Activated T-cell treated with anti-CD3 and anti-CD28 coated beads for 24 hours (primary cell): ENCODE data around the gene SLC28A1.
"Not testable (repeated sequence)": the region's sequence is repeated elsewhere in the genome, so short reads cannot be mapped to it uniquely, and the experiment has no call there.

Experiments used
- DNase-seq: peaks from one replicate; pipeline ENCODE4 v3.0.0-alpha.2; 2020; ENCODE audit warnings: low read depth

The SLC28A1 gene

DNA sequence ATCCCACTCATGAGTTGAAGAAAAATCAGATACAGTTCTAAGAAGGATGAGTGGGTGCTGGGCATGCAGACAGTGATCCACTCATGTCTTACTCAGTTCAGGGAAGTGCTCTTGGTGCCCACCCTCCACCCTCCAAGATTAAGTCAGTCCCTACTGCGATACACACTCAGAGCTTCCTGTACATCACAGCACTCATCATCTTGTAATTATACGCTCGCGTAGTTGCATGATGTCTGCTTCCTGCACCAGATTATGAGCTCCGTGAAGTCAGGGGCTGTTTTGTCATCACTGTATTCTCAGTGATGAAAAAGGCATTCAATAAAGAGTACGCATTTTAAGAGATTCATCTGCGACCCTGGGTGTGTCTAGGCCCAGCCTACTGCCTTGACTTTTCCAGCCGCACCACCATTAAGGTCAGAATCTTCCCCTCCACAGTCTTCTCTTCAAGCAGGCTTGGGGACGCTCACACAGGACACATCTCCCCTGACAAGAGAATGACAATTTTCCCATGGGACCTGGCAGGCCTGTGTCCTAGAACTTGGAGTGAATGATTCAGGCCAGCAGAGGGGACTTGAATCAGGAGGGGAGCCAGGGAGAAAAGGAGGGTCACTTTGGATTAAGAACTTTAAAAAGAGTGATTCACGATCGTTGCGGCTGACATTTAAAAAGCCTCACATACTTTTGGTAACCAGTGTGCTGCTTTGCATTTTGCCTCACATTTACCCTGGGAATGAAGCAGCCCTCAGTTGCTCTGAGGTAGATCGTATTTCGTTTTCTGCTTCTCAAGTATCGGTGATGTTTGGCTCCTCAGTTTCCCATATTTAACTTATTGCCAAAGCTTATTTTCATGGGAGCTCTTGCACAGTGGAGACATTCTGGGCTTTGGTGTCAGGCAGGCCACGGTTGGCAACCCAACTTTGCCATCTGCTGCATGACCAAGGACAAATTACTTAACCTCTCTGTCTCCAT, 89.3 kb downstream of the SLC28A1 start:
- no peak for DNase-seq

DNA sequence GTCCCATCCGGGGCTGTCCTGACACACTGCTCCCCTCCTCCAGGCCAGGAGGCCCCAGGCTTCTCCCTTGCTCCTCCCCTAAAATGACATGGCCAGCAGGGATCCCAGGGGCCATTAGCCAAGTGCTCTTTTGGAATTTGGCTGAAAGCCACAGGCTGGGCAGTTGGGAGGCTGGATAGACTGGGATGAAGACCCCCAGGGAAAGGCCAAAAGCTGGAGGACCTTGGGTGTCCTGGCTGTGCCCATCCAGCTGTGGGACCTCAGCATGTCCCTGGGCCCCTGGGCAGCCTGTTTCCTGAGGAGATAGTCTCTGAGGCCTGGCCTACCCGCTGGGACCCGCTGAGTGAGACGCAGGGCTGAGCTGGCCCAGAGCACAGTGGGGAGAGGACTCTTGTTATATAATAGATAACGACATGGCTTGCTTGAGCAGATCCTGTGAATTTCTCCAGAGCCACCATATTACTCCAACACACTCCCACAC, 91.4 kb downstream of the SLC28A1 start:
- DNase-seq, result no peak

- DNase-seq, result no peak
These were observed 92.4 kb downstream of the SLC28A1 start for GRCh38 chr15:84976746-84977345.

- DNase-seq, result no peak
These were observed 95.2 kb downstream of the SLC28A1 start for GRCh38 chr15:84979651-84980050.

- peak; percentile 79 for DNase-seq
These were observed 96.0 kb downstream of the SLC28A1 start for GRCh38 chr15:84980196-84981053.

- DNase-seq, result peak; percentile 96
These were observed 96.7 kb downstream of the SLC28A1 start for GRCh38 chr15:84981054-84981710.

DNA sequence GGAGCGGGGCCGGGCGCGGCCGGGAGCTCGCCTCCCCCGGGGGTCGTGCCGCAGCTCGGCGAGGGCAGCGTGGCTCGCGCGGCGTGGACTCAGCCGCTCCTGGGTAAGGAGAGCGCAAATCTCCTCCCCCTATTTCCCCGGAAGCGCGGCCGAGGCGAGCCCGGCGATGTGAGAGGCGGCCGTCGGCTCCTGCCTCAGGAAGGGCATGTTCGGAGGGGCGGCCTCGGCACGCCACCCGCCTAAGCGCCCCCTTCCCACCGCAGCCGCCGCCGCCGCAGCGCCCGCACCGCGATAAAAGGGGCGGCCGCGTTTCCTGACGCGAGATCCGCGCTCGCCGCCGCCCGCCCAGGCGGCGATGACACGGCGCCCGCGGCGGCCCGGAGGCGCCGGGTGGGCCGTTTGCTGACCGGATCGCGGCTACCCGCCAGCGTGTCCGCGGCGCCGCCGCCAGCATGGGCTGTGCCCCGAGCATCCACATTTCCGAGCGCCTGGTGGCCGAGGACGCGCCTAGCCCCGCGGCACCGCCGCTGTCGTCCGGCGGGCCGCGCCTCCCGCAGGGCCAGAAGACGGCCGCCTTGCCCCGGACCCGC, 97.3 kb downstream of the SLC28A1 start, which contains the start of gene PDE8A:
Gene PDE8A, plus strand, starts transcription at position 146 of the 590 bp plus-strand sequence. Its CDS starts 307 bp downstream, at position 453.
- DNase-seq, result no peak

- DNase-seq, result peak; percentile 35
These were observed 97.9 kb downstream of the SLC28A1 start for GRCh38 chr15:84982301-84982920.

- no peak for DNase-seq
These were observed 98.8 kb downstream of the SLC28A1 start for GRCh38 chr15:84983294-84983693.

DNA sequence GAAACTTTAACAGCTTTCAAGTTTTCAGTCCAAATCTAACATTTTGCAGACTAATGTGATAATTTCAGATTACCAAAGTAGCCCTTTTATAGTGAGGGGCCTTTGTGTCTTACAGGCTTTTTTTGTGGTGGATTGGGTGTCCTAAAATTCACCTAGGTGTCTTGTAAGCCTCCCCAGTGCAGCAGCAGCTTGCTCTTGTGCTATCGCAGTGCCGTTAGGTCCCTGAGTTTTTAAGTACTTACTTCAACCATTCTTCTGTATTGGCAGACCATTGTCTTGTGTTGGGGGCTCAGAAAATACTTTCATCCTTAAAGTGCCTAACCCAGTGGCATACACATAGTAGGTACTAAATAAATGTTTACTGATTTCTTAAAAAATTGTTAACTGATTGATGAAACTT, 99.2 kb downstream of the SLC28A1 start:
- DNase-seq, result no peak

DNA sequence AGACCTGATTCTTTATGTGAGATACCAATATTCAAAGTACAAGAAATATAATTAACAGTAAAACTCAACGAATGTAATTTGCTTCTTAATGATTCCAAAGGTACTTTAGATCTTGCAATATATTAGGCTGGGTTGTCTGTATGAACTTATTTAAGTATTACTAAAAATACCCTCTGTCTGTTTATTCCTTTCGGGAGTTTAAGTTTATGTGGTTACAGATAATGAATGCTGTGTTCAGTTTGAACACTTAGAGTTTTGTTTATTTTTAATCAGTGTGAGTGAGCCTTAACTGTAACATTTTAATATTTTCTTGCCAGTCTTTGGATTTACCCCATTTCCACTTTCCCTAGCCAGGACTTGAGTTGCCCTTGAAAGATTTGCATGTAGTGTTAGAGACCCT, 100.7 kb downstream of the SLC28A1 start:
- no peak for DNase-seq

- DNase-seq, result not testable (repeated sequence)
These were observed 102.9 kb downstream of the SLC28A1 start for GRCh38 chr15:84987351-84987750.

DNA sequence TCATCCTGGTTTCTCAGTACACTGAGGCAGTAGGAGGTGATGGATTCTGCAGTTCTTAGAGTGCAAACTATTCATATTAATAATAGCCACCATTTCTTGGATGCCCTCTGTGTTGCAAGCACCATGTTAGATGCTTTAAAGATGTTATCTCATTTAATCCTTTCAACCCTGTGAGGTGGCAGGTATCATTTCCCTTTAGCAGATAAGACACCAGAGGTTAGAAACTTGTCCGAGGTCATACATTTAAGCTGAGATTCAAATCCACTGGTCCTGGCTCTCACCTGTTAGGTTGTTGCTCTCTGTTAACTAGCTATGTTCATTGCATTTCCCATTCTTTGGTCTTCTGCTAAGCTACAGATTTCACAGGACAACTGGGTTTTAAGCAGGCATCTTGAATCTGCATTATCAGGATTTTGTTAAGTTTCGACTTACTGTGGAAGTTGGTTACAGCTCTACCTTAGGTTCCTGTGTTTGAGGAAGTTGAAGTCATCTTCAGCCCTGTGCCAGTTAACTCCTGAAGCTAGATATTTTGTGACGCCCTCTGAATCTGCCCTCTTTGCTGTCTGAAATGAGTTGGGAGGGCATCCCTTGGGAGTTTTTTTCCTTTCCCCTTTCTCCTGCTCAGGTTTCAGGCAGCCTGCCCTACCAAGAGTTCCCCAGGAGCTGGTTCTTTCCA, 103.6 kb downstream of the SLC28A1 start:
- no peak for DNase-seq

DNA sequence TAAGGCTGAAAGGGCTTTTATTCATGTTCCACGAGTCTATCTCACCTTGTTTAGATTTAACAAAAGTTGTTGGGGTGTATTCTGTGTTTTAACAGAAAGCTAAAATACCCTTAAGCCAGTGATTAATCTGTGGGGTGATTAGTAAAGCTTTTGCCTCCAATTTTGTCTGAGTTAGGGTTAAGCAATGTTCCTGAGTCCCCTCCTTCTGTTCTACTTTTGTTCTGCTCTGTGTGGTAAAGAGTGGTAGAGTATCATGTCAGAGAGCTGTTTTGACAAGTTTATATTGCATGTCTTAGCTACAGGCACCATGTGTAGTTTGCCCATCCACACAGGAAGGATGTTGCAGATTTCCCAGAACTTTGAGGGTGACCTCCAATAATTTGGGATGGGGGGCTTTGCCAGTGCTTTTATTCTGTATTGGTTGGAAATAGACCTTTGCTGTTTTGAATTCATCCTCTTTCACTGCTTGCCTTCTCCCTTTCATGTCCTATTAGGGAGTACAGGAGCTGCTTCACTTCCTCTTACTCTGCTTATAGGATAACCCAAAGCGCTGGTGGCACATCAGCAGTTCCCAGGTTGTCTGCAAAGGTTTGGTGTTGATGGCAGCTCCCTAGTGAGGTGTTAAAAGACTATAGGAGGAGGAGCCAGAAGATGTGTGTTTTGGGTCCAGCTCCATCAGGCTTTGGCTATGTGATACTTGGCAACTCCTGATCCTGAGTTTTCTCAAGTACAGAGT, 104.6 kb downstream of the SLC28A1 start:
- DNase-seq, result no peak

DNA sequence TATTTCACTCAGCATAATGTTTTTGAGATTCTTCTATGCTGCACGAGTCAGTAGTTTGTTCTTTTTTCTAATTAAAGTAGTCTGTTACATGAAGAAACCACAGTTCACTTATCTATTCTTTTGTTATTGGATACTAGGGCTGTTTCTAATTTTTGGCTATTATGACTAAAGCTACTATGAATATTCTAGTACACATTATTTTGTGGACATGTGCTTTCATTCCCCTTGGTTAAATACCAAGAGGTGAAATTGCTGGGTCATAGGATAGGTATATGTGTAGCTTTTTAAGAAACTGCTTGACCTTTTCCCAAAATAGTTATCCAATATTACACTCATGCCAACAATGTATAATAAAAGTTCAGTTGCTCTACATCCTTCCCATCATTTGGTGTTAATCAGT, 106.0 kb downstream of the SLC28A1 start:
- DNase-seq, result no peak

GRCh38 chr15:84991014-84991712, 106.7 kb downstream of the SLC28A1 start:
- DNase-seq, result no peak

GRCh38 chr15:84992157-84992944, 107.9 kb downstream of the SLC28A1 start:
- peak; percentile 37 for DNase-seq
